Sigmoid colon (tissue), 7 donors: Measurements from ENCODE around the gene DNAJC24. TPM values are rescaled to one million over a fixed set of nuclear protein-coding genes. Genes with fewer than 3 reads are reported as not detected.

ENCODE experiments used
- DNase-seq: peaks from one replicate; pipeline ENCODE4 v3.0.0-alpha.2; 2019
- H3K27ac ChIP-seq, 4 donors: fragments of 200-600 bp; sonication (generic); one replicate each; pipeline ENCODE4 v1.5.1; 2016 to 2019; ENCODE audit warnings: mild to moderate bottlenecking in 1 of 4
- H3K27me3 ChIP-seq, 3 donors: fragments of 200-600 bp; sonication (generic); one replicate each; pipeline ENCODE4 v1.5.1; 2019; ENCODE audit warnings: mild to moderate bottlenecking in 1 of 3
- H3K36me3 ChIP-seq, 4 donors: fragments of 200-600 bp; sonication (generic); one replicate each; pipeline ENCODE4 v1.5.1; 2016 to 2019
- H3K4me1 ChIP-seq, 4 donors: fragments of 200-600 bp; sonication (generic); one replicate each; pipeline ENCODE4 v1.5.1; 2017 to 2019
- H3K4me3 ChIP-seq, 4 donors: fragments of 200-600 bp; sonication (generic); one replicate each; pipeline ENCODE4 v1.5.1; 2017 to 2019; ENCODE audit warnings: mild to moderate bottlenecking in 2 of 4, moderate library complexity in 1 of 4
- H3K9me3 ChIP-seq, 4 donors: fragments of 200-600 bp in 3 of 4; sonication (generic) in 3 of 4; one replicate each; pipeline versions ENCODE4 v1.5.1 to v1.6.1; 2013 to 2019
- CTCF ChIP-seq, 4 experiments: fragments of 450-650 bp in 3 of 4; fragments of 200-600 bp in 1 of 4; IDR thresholded peaks; one replicate each; pipeline ENCODE4 v1.5.1; 2016 to 2019; ENCODE audit warnings: antibody characterized with exemption in 4 of 4, mild to moderate bottlenecking in 3 of 4, moderate library complexity in 2 of 4
- EP300 ChIP-seq, 4 donors: sonication (generic); formaldehyde crosslinking; IDR thresholded peaks; one replicate each; pipeline ENCODE4 v1.6.1; 2017; ENCODE audit warnings: antibody characterized with exemption in 4 of 4
- POLR2A ChIP-seq, 2 donors: fragments of 450-650 bp; IDR thresholded peaks; one replicate each; pipeline ENCODE4 v1.6.1; 2016; ENCODE audit warnings: antibody characterized with exemption in 2 of 2, mild to moderate bottlenecking in 2 of 2, moderate library complexity in 2 of 2
- POLR2AphosphoS5 ChIP-seq, 4 donors: sonication (generic); formaldehyde crosslinking; IDR thresholded peaks; one replicate each; pipeline ENCODE4 v1.6.1; 2017; ENCODE audit warnings: antibody characterized with exemption in 4 of 4
- WGBS, 2 donors: extraction: QIAGEN DNeasy Blood & Tissue Kit; methylation state at CpG; one replicate each; pipeline ENCODE4 v1.1.7; 2013; 5-methylcytosine and 5-hydroxymethylcytosine counted together
- intact Hi-C: fragments of 100-400 bp; cut with DNase I; formaldehyde crosslinking; loops from one replicate; pipeline ENCODE4 v1.15.1; 2023
- polyA plus RNA-seq, 3 donors: library from polyadenylated mRNA; stranded (reverse); fragments of 200-250 nt; gene quantifications; one replicate each; pipeline ENCODE4 v1.2.3, GENCODE V29; 2013
- total RNA-seq, 4 donors: library from RNA; depleted of rRNA; stranded (reverse); fragments of >200 nt; gene quantifications; one replicate each; pipeline ENCODE4 v1.1.0, GENCODE V29; 2016
- donor health status: healthy with polysubstance abuse.
- donor health status: Bipolar disorder and iron deficiency.
- donor health status: healthy.

The DNAJC24 gene
- total and polyA plus RNA-seq, 7 donors: 4.4 to 24.6 (median 15.8) TPM

GRCh38 chr11:31327417-31327816, 42.2 kb upstream of the DNAJC24 start:
- no peak overlapping the region for H3K27ac ChIP-seq
- intact Hi-C loops: no loop called here
- H3K36me3 ChIP-seq: no peaks in the 10 kb centered on the region
- WGBS, 2 donors: 87 to 93% methylated on average over 3 of the region's 3 CpGs
- H3K4me1 ChIP-seq: no peaks in the 10 kb centered on the region
- no peak for DNase-seq
- H3K4me3 ChIP-seq: no peak overlapping the region
- no peaks in the 10 kb centered on the region for H3K9me3 ChIP-seq
- no peaks in the 10 kb centered on the region for H3K27me3 ChIP-seq
- TF ChIP-seq CTCF (IDR thresholded peaks at IDR 0.05) (no peak), EP300 (IDR thresholded peaks at IDR 0.05) (no peak), POLR2A (IDR thresholded peaks at IDR 0.05) (no peak), POLR2AphosphoS5 (IDR thresholded peaks at IDR 0.05) (no peak)

GRCh38 chr11:31328697-31329096, 41.0 kb upstream of the DNAJC24 start:
- no peaks in the 10 kb centered on the region for H3K27me3 ChIP-seq
- H3K4me1 ChIP-seq: no peaks in the 10 kb centered on the region
- WGBS, 2 donors: 91% methylated on average over 6 of the region's 6 CpGs
- no peak for DNase-seq
- H3K9me3 ChIP-seq: no peaks in the 10 kb centered on the region
- H3K4me3 ChIP-seq: no peak overlapping the region
- intact Hi-C loops: no loop called here
- TF ChIP-seq CTCF (IDR thresholded peaks at IDR 0.05) (no peak), EP300 (IDR thresholded peaks at IDR 0.05) (no peak), POLR2A (IDR thresholded peaks at IDR 0.05) (no peak), POLR2AphosphoS5 (IDR thresholded peaks at IDR 0.05) (no peak)
- H3K27ac ChIP-seq: no peak overlapping the region
- no peaks in the 10 kb centered on the region for H3K36me3 ChIP-seq

- TF ChIP-seq CTCF (IDR thresholded peaks at IDR 0.05): no peak
- no peak for TF ChIP-seq POLR2A (IDR thresholded peaks at IDR 0.05)
- no peak for TF ChIP-seq POLR2AphosphoS5 (IDR thresholded peaks at IDR 0.05)
- TF ChIP-seq EP300 (IDR thresholded peaks at IDR 0.05): no peak
- no peak for DNase-seq
- Histone ChIP-seq H3K4me1 (no peaks in the 10 kb centered on the region), H3K9me3 (peaks cover 0 to 5% (median 1%) of the 10 kb centered on the region in 4 donors), H3K27ac (no peak overlapping the region), H3K4me3 (no peak overlapping the region), H3K27me3 (no peaks in the 10 kb centered on the region), H3K36me3 (no peaks in the 10 kb centered on the region)
- intact Hi-C loops: no loop called here
- 47 to 57% methylated on average over 2 of the region's 2 CpGs for WGBS, 2 donors
Observed at GRCh38 chr11:31337806-31338205, 31.9 kb upstream of the DNAJC24 start.

GRCh38 chr11:31340903-31341572, 28.6 kb upstream of the DNAJC24 start:
- no peak for DNase-seq
- H3K27me3 ChIP-seq: no peaks in the 10 kb centered on the region
- H3K9me3 ChIP-seq: no peaks in the 10 kb centered on the region
- WGBS, 2 donors: 78 to 86% methylated on average over 5 of the region's 5 CpGs
- H3K36me3 ChIP-seq: no peaks in the 10 kb centered on the region
- TF ChIP-seq CTCF (IDR thresholded peaks at IDR 0.05) (no peak), POLR2A (IDR thresholded peaks at IDR 0.05) (no peak), EP300 (IDR thresholded peaks at IDR 0.05) (no peak), POLR2AphosphoS5 (IDR thresholded peaks at IDR 0.05) (no peak)
- no peaks in the 10 kb centered on the region for H3K4me1 ChIP-seq
- H3K27ac ChIP-seq: no peak overlapping the region
- H3K4me3 ChIP-seq: no peak overlapping the region
- intact Hi-C loops: no loop called here

- TF ChIP-seq EP300 (IDR thresholded peaks at IDR 0.05) (no peak), POLR2AphosphoS5 (IDR thresholded peaks at IDR 0.05) (no peak), CTCF (IDR thresholded peaks at IDR 0.05) (no peak), POLR2A (IDR thresholded peaks at IDR 0.05) (no peak)
- intact Hi-C loops: no loop called here
- no peaks in the 10 kb centered on the region for H3K27me3 ChIP-seq
- H3K4me3 ChIP-seq: no peak overlapping the region
- H3K9me3 ChIP-seq: no peaks in the 10 kb centered on the region
- no peaks in the 10 kb centered on the region for H3K4me1 ChIP-seq
- no peaks in the 10 kb centered on the region for H3K36me3 ChIP-seq
- H3K27ac ChIP-seq: no peak overlapping the region
- no peak for DNase-seq
Observed at GRCh38 chr11:31351168-31351567, 18.5 kb upstream of the DNAJC24 start.
